Heart left ventricle (tissue), 13 donors: ENCODE results near the gene ADGB.

Experiments
- POLR2A ChIP-seq, 2 donors: fragments of 450-650 bp; IDR thresholded peaks; one replicate each; pipeline ENCODE4 v1.6.1; 2017; ENCODE audit warnings: antibody characterized with exemption in 2 of 2, mild to moderate bottlenecking in 2 of 2, moderate library complexity in 2 of 2
- TF ChIP-seq, protein P1 (sequence below), 12 donors: fragments of 200-600 bp; sonication (generic) in 4 of 12; IDR thresholded peaks; one replicate each; pipeline versions ENCODE4 v1.5.0 to v1.8.0; 2018 to 2022; ENCODE audit warnings: antibody characterized with exemption in 12 of 12, mild to moderate bottlenecking in 5 of 12
- donor health status: ischemic (EF 13 %, LVEDD 7.1; RV severe dilation, severe dysfunction).
- donor health status: DM: no; HTN: yes; CAD: no.
- donor health status: DM: no; HTN: no; CAD: no.
- donor health status: ischemic (EF 25% LVEDD 6.9; RV normal size, moderate dysfunction).
- donor health status: ischemic (EF 25% LVEDD 5.7; RV mildly dilated, moderate dysfunction).
- donor health status: ischemic (EF 35%, LVEDD 5.7; RV mildly dilated, moderate dysfunction).
- donor health status: nonischemic (EF 11% LVEDD 7.7; RV severe dilation, severe dysfunction).
- donor health status: DM: yes; HTN: yes; CAD: no.
- donor health status: PGD.
- donor health status: ischemic (EF 29% LVEDD 5.4; RV normal size, mild dysfunction).
- donor health status: nonischemic (EF 23%, LVEDD 6.1; RV moderate dilation, normal function).

DNA sequence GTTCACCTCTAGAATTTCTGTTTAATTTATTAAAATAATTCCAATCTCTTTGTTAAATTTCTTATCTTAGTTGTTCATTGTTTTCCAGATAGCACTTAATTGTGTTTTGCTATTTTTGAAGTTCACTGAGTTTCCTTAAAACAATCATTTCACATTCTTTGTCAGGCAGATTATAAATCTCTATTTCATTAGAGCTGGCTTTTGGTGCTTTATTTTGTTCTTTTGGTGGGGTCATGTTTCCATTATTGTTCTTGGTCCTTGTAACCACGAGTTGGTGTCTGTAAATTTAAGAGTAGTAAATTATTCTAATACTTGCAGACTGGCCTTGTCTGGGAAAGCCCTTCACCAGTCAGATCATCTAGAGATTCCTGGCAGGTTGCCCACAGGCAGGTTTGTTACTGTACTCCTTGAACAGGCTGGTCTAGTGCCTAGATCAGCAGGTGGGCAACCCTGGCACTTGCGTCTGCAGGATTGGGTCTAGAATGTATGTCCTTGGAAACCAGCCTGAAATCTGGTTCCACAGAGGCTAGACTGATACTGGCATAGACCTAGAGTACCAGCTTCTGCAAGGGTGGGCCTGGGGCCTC lies 110.4 kb downstream of the ADGB start:
- TF ChIP-seq, protein P1, sequence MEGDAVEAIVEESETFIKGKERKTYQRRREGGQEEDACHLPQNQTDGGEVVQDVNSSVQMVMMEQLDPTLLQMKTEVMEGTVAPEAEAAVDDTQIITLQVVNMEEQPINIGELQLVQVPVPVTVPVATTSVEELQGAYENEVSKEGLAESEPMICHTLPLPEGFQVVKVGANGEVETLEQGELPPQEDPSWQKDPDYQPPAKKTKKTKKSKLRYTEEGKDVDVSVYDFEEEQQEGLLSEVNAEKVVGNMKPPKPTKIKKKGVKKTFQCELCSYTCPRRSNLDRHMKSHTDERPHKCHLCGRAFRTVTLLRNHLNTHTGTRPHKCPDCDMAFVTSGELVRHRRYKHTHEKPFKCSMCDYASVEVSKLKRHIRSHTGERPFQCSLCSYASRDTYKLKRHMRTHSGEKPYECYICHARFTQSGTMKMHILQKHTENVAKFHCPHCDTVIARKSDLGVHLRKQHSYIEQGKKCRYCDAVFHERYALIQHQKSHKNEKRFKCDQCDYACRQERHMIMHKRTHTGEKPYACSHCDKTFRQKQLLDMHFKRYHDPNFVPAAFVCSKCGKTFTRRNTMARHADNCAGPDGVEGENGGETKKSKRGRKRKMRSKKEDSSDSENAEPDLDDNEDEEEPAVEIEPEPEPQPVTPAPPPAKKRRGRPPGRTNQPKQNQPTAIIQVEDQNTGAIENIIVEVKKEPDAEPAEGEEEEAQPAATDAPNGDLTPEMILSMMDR (IDR thresholded peaks at IDR 0.05): no peak
- no peak for TF ChIP-seq POLR2A (IDR thresholded peaks at IDR 0.05)
